Activated CD8-positive, alpha-beta T cell treated with anti-CD3 and anti-CD28 coated beads for 36 hours (primary cell): ENCODE measurements around the gene XPC. TPM values are rescaled to one million over a fixed set of nuclear protein-coding genes. Genes with fewer than 3 reads are reported as not detected.

Experiments
- ATAC-seq: fragments of 200-7000 bp; cut with Tn5 transposase; one replicate; pipeline ENCODE4 v1.10.0; 2021; ENCODE audit warnings: mild to moderate bottlenecking, moderate library complexity
- CTCF ChIA-PET: fragments of 350-600 bp; sonication (Branson Sonifier 250); formaldehyde crosslinking; loops from one replicate; lab custom pipeline; 2021; ENCODE audit warnings: antibody characterized with exemption; lab: Charles Lee
- POLR2A ChIA-PET: fragments of 350-600 bp; sonication (Branson Sonifier 250); formaldehyde crosslinking; loops from one replicate; lab custom pipeline; 2021; ENCODE audit warnings: antibody characterized with exemption; lab: Charles Lee
- DNase-seq: peaks from one replicate; pipeline ENCODE4 v3.0.0-alpha.2; 2020
- H3K27ac Mint-ChIP-seq: one replicate; pipeline ENCODE4 v1.8.0; 2021; ENCODE audit warnings: mild to moderate bottlenecking, mixed read lengths
- H3K27me3 Mint-ChIP-seq: one replicate; pipeline ENCODE4 v1.8.0; 2021; ENCODE audit warnings: mixed read lengths
- H3K36me3 Mint-ChIP-seq: one replicate; pipeline ENCODE4 v1.8.0; 2021; ENCODE audit warnings: low read depth, mixed read lengths
- H3K4me1 Mint-ChIP-seq: one replicate; pipeline ENCODE4 v1.8.0; 2021; ENCODE audit warnings: low read depth, mixed read lengths
- H3K4me3 Mint-ChIP-seq: one replicate; pipeline ENCODE4 v1.8.0; 2021; ENCODE audit warnings: mild to moderate bottlenecking, moderate library complexity, mixed read lengths
- H3K9me3 Mint-ChIP-seq: one replicate; pipeline ENCODE4 v1.8.0; 2021; ENCODE audit warnings: mixed read lengths
- CTCF ChIP-seq: fragments of 200-600 bp; IDR thresholded peaks from one replicate; pipeline ENCODE4 v1.8.0; 2022; ENCODE audit warnings: antibody characterized with exemption, mild to moderate bottlenecking
- intact Hi-C: fragments of 100-400 bp; cut with micrococcal nuclease; formaldehyde crosslinking; loops from one replicate; pipeline ENCODE4 v1.10.0; 2022
- total RNA-seq, 2 experiments: library from RNA; stranded (reverse); gene quantifications; one replicate each; pipeline ENCODE4 v1.2.3, GENCODE V29; 2021

The XPC gene
- total RNA-seq, 2 experiments from 2014 or later, result 23.5 to 24.8 TPM

DNA sequence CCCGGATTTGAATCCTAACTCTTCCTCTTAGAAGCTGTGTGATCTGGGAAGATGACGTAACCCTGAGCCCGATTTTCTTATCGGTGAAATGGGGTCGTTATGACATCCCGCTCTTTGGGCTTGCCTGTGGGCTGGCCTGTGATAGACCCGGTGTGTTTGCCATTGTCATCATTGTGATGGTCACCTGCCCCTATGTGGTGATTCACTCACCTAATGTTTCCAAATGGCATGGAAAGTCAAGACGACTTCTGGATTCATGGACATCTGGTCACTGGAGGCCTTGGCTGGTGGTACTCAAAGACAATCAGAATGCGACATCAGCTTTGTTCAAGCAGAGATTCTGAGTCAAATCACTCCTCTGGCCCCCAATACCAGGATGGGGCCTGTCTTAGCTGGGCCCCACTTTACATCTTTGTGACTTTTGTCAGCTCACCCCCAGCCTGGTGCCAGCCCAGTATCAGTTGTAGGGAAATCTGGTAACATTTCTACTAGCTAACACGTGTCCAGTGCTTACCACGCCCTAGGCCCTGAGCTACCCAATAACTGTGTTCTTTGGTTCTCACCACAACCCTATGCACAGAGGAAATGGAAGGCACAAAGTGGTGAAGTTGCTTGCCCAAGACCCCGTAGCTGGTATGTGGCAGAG is 50.8 kb downstream of the XPC start:
- ChIA-PET POLR2A (interaction anchor here (1.1 to 1.5 kb wide), 2 partner anchors 14 to 47 kb away, joined by 3 to 4 read pairs; no protein-coding TSS in a partner anchor), CTCF (no interaction called here)
- no peaks in the 10 kb centered on the region for H3K27me3 Mint-ChIP-seq
- TF ChIP-seq CTCF, result no peak
- ATAC-seq (no peak), DNase-seq (no peak)
- H3K36me3 Mint-ChIP-seq, result peaks cover 55% of the 10 kb centered on the region
- no peak overlapping the region for H3K4me3 Mint-ChIP-seq
- no peak overlapping the region for H3K27ac Mint-ChIP-seq
- intact Hi-C loops, result loop anchor here (5.0 kb wide), 1 partner anchor 230 kb away; no protein-coding TSS in a partner anchor
- no peaks in the 10 kb centered on the region for H3K9me3 Mint-ChIP-seq
- peaks cover 37% of the 10 kb centered on the region for H3K4me1 Mint-ChIP-seq

- no peak overlapping the region for H3K27ac Mint-ChIP-seq
- CTCF ChIA-PET, result interaction anchor here (0.6 to 2.7 kb wide), 3 partner anchors 16 to 895 kb away, joined by 3 to 12 read pairs (median 5); no protein-coding TSS in a partner anchor
- intact Hi-C loops, result loop anchor here (5.0 kb wide), 1 partner anchor 230 kb away; no protein-coding TSS in a partner anchor
- peak overlapping the region; percentile 95 for H3K4me3 Mint-ChIP-seq
- H3K36me3 Mint-ChIP-seq, result peaks cover 57% of the 10 kb centered on the region
- DNase-seq (no peak), ATAC-seq (no peak)
- no peak for TF ChIP-seq CTCF
- POLR2A ChIA-PET, result interaction anchor here (1.0 to 3.9 kb wide), 4 partner anchors 11 to 231 kb away, joined by 3 to 21 read pairs (median 3); no protein-coding TSS in a partner anchor
- H3K4me1 Mint-ChIP-seq, result peaks cover 42% of the 10 kb centered on the region
- no peaks in the 10 kb centered on the region for H3K9me3 Mint-ChIP-seq
- no peaks in the 10 kb centered on the region for H3K27me3 Mint-ChIP-seq
Measured at GRCh38 chr3:14126887-14127505, 51.4 kb downstream of the XPC start.

GRCh38 chr3:14126017-14126886 is 52.1 kb downstream of the XPC start:
- POLR2A ChIA-PET, result interaction anchor here (0.5 to 4.1 kb wide), 12 partner anchors 8 to 230 kb away, joined by 3 to 39 read pairs (median 5); partner anchors contain the start of genes LSM3 and XPC
- H3K27me3 Mint-ChIP-seq, result no peaks in the 10 kb centered on the region
- ATAC-seq, result no peak
- no peak for DNase-seq
- peaks cover 42% of the 10 kb centered on the region for H3K4me1 Mint-ChIP-seq
- CTCF ChIA-PET, result interaction anchor here (0.6 to 4.0 kb wide), 8 partner anchors 17 to 895 kb away, joined by 3 to 33 read pairs (median 4); no protein-coding TSS in a partner anchor
- intact Hi-C loops, result loop anchor here (5.0 kb wide), 1 partner anchor 229 kb away; no protein-coding TSS in a partner anchor
- peaks cover 57% of the 10 kb centered on the region for H3K36me3 Mint-ChIP-seq
- H3K4me3 Mint-ChIP-seq, result peak overlapping the region; percentile 95
- TF ChIP-seq CTCF, result no peak
- H3K27ac Mint-ChIP-seq, result peak overlapping the region; percentile 93
- no peaks in the 10 kb centered on the region for H3K9me3 Mint-ChIP-seq

DNA sequence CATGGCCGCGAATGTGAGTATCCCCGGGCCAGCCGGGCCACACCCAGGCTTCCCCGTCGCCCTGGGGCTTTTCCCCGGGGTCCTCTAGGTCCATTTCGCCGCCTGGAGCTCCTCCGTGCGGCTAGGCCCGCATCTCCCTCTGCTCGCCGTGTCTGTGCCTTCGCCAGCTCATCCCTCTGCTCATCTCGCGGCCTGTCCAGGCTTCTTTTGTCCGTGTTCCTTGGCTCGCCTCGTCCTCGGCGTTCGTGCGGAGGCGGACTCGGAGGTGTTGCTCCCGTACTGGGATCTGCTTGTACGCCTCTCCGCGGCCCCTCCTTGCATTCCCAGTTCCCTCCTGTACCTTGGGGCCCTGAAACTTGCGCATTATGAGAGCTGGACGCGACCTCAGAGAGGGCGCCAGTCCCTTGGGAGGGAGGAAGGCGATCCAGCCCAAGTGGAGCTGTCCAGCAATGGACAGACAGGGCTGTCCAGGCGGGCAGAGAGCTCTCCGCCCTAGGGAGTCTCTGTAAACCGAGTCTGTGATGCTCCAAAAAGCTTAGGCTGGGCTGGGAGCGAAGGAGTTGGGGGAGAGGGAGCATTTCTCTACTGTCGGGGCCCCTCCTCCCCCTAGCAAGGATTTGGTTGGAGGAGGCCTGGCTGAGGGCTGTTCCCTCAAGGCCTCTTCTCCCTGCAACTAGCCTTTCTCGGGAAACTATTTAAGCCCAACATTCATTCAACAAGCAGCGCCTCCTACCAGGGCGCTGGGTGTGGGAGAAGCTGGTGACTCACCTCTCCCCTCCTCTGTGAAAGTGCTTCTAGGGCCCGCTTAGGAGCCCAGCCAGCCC is 53.0 kb downstream of the XPC start:
- H3K27me3 Mint-ChIP-seq, result no peaks in the 10 kb centered on the region
- no peak for TF ChIP-seq CTCF
- peaks cover 62% of the 10 kb centered on the region for H3K36me3 Mint-ChIP-seq
- H3K9me3 Mint-ChIP-seq, result no peaks in the 10 kb centered on the region
- ChIA-PET POLR2A (interaction anchor here (0.5 to 4.1 kb wide), 13 partner anchors 9 to 234 kb away, joined by 3 to 39 read pairs (median 4); partner anchors contain the start of genes LSM3 and XPC), CTCF (interaction anchor here (0.8 to 4.0 kb wide), 11 partner anchors 18 to 779 kb away, joined by 3 to 33 read pairs (median 5); partner anchors contain the start of genes LSM3 and XPC)
- DNase-seq (peak; percentile 75), ATAC-seq (peak; percentile 53)
- intact Hi-C loops, result loop anchor here (2.0 to 5.0 kb wide), 3 partner anchors 19 to 228 kb away; partner anchors contain the start of genes LSM3 and XPC
- peak overlapping the region; percentile 93 for H3K27ac Mint-ChIP-seq
- peak overlapping the region; percentile 95 for H3K4me3 Mint-ChIP-seq
- peaks cover 44% of the 10 kb centered on the region for H3K4me1 Mint-ChIP-seq
